ENCODE results near the gene OLIG1. TPM values are rescaled to one million over a fixed set of nuclear protein-coding genes. Genes with fewer than 3 reads are reported as not detected.
A peak's percentile ranks its signal among the peaks of the same experiment; 100 is the strongest.

The OLIG1 gene
- 0.62 TPM for total RNA-seq
- long read RNA-seq: 0 reads

DNA sequence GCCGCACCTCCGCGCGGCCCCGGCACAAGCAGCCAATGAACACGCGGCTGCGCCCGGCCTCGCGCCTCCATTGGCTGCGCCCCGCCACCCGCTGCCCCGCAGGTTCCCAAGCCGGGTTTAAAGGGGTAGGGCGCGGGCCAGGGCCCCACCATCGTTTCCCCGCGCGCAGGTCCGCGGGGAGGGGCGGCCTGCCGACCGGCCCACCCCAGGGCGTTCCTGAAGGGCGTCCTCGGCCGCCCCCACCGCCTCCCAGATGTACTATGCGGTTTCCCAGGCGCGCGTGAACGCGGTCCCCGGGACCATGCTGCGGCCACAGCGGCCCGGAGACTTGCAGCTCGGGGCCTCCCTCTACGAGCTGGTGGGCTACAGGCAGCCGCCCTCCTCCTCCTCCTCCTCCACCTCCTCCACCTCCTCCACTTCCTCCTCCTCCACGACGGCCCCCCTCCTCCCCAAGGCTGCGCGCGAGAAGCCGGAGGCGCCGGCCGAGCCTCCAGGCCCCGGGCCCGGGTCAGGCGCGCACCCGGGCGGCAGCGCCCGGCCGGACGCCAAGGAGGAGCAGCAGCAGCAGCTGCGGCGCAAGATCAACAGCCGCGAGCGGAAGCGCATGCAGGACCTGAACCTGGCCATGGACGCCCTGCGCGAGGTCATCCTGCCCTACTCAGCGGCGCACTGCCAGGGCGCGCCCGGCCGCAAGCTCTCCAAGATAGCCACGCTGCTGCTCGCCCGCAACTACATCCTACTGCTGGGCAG, at the start of gene OLIG1:
Gene OLIG1 (plus strand): TSS at position 148 of the 750 bp plus-strand sequence. CDS start 106 bp downstream, at position 254.
- DNase-seq (peak; percentile 82), ATAC-seq (peak; percentile 98)
- intact Hi-C loops (cut with micrococcal nuclease): no loop called here

DNA sequence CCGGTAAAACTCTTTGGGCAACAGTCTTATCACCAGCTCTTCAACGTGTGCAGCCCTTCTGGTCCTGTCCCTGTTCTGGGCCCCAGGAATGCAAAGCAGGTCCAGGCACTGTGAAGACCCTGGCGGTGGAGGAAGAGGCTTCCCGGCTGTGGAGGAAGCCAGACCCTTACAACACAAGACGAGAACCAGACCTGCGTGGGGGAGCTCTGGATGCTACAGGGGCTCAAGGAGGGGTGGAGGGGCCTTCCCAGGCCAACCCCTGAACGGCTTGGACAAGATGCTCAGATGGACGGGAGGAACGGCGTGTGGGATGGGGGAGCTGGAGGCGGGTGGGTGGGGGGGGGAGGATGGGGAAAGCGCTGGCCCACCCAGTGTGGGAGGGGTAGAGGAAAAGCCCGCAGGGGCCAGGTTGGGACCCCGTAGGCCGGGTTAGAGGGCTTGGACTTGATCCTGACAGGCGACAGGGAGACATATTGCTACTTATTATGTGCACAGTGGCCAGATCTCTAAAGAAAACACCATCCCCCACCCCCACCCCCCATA, 49.3 kb upstream of the OLIG1 start:
- ATAC-seq (no peak), DNase-seq (no peak)
- intact Hi-C loops (cut with micrococcal nuclease): no loop called here

GRCh38 chr21:33021150-33021549, 48.8 kb upstream of the OLIG1 start:
- intact Hi-C loops (cut with micrococcal nuclease): no loop called here
- ATAC-seq (no peak), DNase-seq (no peak)

GRCh38 chr21:33021667-33022066, 48.3 kb upstream of the OLIG1 start:
- ATAC-seq: no peak
- intact Hi-C loops (cut with micrococcal nuclease): no loop called here
- DNase-seq: no peak

DNA sequence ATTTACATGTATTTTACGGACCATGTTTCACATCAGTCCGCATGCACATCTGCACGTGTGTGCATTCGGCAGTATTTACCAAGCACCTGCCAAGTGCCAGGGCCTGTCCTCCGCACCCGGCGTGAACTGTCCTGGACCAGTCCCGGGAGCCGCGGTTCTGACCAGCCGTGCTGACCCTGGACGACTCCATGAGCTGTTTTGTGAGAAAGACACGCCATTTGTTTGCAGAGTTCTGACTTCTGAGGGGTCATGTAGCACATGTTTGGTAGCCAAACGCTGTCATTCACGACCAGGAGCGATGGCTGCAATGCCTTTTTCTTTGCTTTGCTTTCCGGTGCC, 47.5 kb upstream of the OLIG1 start:
- DNase-seq: no peak
- intact Hi-C loops (cut with micrococcal nuclease): no loop called here
- ATAC-seq: no peak

GRCh38 chr21:33022828-33023573, 46.9 kb upstream of the OLIG1 start:
- DNase-seq: no peak
- intact Hi-C loops (cut with micrococcal nuclease): no loop called here
- no peak for ATAC-seq

GRCh38 chr21:33023574-33024200, 46.3 kb upstream of the OLIG1 start:
- no peak for DNase-seq
- intact Hi-C loops (cut with micrococcal nuclease): no loop called here
- no peak for ATAC-seq

DNA sequence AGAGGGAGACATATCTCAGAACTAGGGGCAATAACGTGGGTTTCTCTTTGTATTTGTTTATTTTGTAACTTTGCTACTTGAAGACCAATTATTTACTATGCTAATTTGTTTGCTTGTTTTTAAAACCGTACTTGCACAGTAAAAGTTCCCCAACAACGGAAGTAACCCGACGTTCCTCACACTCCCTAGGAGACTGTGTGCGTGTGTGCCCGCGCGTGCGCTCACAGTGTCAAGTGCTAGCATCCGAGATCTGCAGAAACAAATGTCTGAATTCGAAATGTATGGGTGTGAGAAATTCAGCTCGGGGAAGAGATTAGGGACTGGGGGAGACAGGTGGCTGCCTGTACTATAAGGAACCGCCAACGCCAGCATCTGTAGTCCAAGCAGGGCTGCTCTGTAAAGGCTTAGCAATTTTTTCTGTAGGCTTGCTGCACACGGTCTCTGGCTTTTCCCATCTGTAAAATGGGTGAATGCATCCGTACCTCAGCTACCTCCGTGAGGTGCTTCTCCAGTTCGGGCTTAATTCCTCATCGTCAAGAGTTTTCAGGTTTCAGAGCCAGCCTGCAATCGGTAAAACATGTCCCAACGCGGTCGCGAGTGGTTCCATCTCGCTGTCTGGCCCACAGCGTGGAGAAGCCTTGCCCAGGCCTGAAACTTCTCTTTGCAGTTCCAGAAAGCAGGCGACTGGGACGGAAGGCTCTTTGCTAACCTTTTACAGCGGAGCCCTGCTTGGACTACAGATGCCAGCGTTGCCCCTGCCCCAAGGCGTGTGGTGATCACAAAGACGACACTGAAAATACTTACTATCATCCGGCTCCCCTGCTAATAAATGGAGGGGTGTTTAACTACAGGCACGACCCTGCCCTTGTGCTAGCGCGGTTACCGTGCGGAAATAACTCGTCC, 45.5 kb upstream of the OLIG1 start:
- intact Hi-C loops (cut with micrococcal nuclease): no loop called here
- no peak for DNase-seq
- no peak for ATAC-seq

DNA sequence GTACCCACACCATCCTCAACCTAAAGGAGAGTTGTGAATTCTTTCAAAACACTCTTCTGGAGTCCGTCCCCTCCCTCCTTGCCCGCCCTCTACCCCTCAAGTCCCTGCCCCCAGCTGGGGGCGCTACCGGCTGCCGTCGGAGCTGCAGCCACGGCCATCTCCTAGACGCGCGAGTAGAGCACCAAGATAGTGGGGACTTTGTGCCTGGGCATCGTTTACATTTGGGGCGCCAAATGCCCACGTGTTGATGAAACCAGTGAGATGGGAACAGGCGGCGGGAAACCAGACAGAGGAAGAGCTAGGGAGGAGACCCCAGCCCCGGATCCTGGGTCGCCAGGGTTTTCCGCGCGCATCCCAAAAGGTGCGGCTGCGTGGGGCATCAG, 44.8 kb upstream of the OLIG1 start:
- intact Hi-C loops (cut with micrococcal nuclease): no loop called here
- DNase-seq: no peak
- ATAC-seq: no peak

DNA sequence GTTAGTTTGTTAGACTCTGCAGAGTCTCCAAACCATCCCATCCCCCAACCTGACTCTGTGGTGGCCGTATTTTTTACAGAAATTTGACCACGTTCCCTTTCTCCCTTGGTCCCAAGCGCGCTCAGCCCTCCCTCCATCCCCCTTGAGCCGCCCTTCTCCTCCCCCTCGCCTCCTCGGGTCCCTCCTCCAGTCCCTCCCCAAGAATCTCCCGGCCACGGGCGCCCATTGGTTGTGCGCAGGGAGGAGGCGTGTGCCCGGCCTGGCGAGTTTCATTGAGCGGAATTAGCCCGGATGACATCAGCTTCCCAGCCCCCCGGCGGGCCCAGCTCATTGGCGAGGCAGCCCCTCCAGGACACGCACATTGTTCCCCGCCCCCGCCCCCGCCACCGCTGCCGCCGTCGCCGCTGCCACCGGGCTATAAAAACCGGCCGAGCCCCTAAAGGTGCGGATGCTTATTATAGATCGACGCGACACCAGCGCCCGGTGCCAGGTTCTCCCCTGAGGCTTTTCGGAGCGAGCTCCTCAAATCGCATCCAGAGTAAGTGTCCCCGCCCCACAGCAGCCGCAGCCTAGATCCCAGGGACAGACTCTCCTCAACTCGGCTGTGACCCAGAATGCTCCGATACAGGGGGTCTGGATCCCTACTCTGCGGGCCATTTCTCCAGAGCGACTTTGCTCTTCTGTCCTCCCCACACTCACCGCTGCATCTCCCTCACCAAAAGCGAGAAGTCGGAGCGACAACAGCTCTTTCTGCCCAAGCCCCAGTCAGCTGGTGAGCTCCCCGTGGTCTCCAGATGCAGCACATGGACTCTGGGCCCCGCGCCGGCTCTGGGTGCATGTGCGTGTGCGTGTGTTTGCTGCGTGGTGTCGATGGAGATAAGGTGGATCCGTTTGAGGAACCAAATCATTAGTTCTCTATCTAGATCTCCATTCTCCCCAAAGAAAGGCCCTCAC, 44.2 kb upstream of the OLIG1 start, which contains the start of gene OLIG2:
Gene OLIG2 (plus strand): TSS at position 447 of the 954 bp plus-strand sequence. CDS start 928 bp downstream, outside the sequence.
- intact Hi-C loops (cut with micrococcal nuclease): no loop called here
- no peak for ATAC-seq
- DNase-seq: no peak

DNA sequence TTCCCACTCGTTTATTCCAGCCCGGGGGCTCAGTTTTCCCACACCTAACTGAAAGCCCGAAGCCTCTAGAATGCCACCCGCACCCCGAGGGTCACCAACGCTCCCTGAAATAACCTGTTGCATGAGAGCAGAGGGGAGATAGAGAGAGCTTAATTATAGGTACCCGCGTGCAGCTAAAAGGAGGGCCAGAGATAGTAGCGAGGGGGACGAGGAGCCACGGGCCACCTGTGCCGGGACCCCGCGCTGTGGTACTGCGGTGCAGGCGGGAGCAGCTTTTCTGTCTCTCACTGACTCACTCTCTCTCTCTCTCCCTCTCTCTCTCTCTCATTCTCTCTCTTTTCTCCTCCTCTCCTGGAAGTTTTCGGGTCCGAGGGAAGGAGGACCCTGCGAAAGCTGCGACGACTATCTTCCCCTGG, 43.5 kb upstream of the OLIG1 start:
- intact Hi-C loops (cut with micrococcal nuclease): no loop called here
- DNase-seq (no peak), ATAC-seq (no peak)

- DNase-seq: no peak
- no peak for ATAC-seq
- intact Hi-C loops (cut with micrococcal nuclease): no loop called here
Measured at GRCh38 chr21:33026878-33027400, 43.0 kb upstream of the OLIG1 start.

GRCh38 chr21:33027401-33028286, 42.3 kb upstream of the OLIG1 start:
- ATAC-seq: no peak
- DNase-seq: no peak
- intact Hi-C loops (cut with micrococcal nuclease): no loop called here

- DNase-seq: no peak
- intact Hi-C loops (cut with micrococcal nuclease): no loop called here
- ATAC-seq: no peak
Measured at GRCh38 chr21:33028287-33028670, 41.7 kb upstream of the OLIG1 start.

GRCh38 chr21:33028773-33029384, 41.1 kb upstream of the OLIG1 start:
- intact Hi-C loops (cut with micrococcal nuclease): no loop called here
- ATAC-seq (no peak), DNase-seq (peak; percentile 41)

DNA sequence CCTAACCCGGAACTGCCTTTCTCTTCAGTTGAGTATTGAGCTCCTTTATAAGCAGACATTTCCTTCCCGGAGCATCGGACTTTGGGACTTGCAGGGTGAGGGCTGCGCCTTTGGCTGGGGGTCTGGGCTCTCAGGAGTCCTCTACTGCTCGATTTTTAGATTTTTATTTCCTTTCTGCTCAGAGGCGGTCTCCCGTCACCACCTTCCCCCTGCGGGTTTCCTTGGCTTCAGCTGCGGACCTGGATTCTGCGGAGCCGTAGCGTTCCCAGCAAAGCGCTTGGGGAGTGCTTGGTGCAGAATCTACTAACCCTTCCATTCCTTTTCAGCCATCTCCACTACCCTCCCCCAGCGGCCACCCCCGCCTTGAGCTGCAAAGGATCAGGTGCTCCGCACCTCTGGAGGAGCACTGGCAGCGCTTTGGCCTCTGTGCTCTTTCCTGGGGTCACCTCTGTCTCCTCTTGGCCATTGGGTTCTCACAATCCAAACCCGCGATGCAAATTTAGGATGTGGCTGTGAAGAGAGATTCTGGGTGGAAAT, 40.5 kb upstream of the OLIG1 start:
- DNase-seq (no peak), ATAC-seq (no peak)
- intact Hi-C loops (cut with micrococcal nuclease): no loop called here
